ENCODE data around the gene OR1M1.

Gene OR1M1

GRCh38 chr19:9116547-9116946 is 29.7 kb downstream of the OR1M1 start:
- Histone ChIP-seq H3K9me3 (ENCODE audit: insufficient read depth, low read length) (no peaks in the 10 kb centered on the region), H3F3A (ENCODE audit: insufficient read depth) (no peaks in the 10 kb centered on the region), H3K9me2 (replicated peaks; ENCODE audit: insufficient read depth, low read length) (no peaks in the 10 kb centered on the region), H3K4me2 (ENCODE audit: low read depth, low read length, poor library complexity, severe bottlenecking) (no peak overlapping the region), H3K79me2 (ENCODE audit: insufficient read depth, low read length) (no peaks in the 10 kb centered on the region), H3K4me3 (ENCODE audit: insufficient read depth, low read length, poor library complexity, severe bottlenecking) (no peak overlapping the region), H4K20me1 (ENCODE audit: low read depth, low read length) (no peaks in the 10 kb centered on the region), H3K27ac (ENCODE audit: low read depth, low read length) (no peak overlapping the region), H2AFZ (ENCODE audit: low read depth, low read length, severe bottlenecking) (no peak overlapping the region), H3K9ac (ENCODE audit: low read length) (no peak overlapping the region), H3K27me3 (ENCODE audit: low read length) (no peaks in the 10 kb centered on the region), H3K36me3 (ENCODE audit: low read length) (no peaks in the 10 kb centered on the region)
- no peak for TF ChIP-seq EZH2phosphoT487 (conservative IDR thresholded peaks at IDR 0.05; ENCODE audit: low read length)
- no peak for TF ChIP-seq CTCF (IDR thresholded peaks at IDR 0.05; ENCODE audit: insufficient read depth, low read length, poor library complexity, severe bottlenecking)

GRCh38 chr19:9126900-9127405 is 40.1 kb downstream of the OR1M1 start, which contains the start of gene OR7G3:
Gene OR7G3, minus strand, starts transcription at chr19:9126950. Its CDS starts 0 bp downstream, at chr19:9126950.
- no peak within 1 kb of the TSS for H3K4me3 ChIP-seq (ENCODE audit: insufficient read depth, low read length, poor library complexity, severe bottlenecking)
- no peak within 1 kb of the TSS for H3K27ac ChIP-seq (ENCODE audit: low read depth, low read length)
- H3K4me2 ChIP-seq (ENCODE audit: low read depth, low read length, poor library complexity, severe bottlenecking), result no peak within 1 kb of the TSS
- H3K9ac ChIP-seq (ENCODE audit: low read length), result no peak within 1 kb of the TSS
- no peaks in the 10 kb centered on the region for H3K9me2 ChIP-seq (replicated peaks; ENCODE audit: insufficient read depth, low read length)
- no peaks in the 10 kb centered on the region for H3K79me2 ChIP-seq (ENCODE audit: insufficient read depth, low read length)
- TF ChIP-seq EZH2phosphoT487 (conservative IDR thresholded peaks at IDR 0.05; ENCODE audit: low read length), result no peak
- no peak for TF ChIP-seq CTCF (IDR thresholded peaks at IDR 0.05; ENCODE audit: insufficient read depth, low read length, poor library complexity, severe bottlenecking)
- H4K20me1 ChIP-seq (ENCODE audit: low read depth, low read length), result no peaks in the 10 kb centered on the region
- no peaks in the 10 kb centered on the region for H3K36me3 ChIP-seq (ENCODE audit: low read length)
- no peak within 1 kb of the TSS for H2AFZ ChIP-seq (ENCODE audit: low read depth, low read length, severe bottlenecking)
- no peaks in the 10 kb centered on the region for H3F3A ChIP-seq (ENCODE audit: insufficient read depth)
- no peaks in the 10 kb centered on the region for H3K27me3 ChIP-seq (ENCODE audit: low read length)
- H3K9me3 ChIP-seq (ENCODE audit: insufficient read depth, low read length), result no peaks in the 10 kb centered on the region

GRCh38 chr19:9128171-9128570 is 41.3 kb downstream of the OR1M1 start:
- H3K27me3 ChIP-seq (ENCODE audit: low read length), result no peaks in the 10 kb centered on the region

More at GRCh38 chr19:9128171-9128570, 41.3 kb downstream of the OR1M1 start:
- H3F3A ChIP-seq (ENCODE audit: insufficient read depth), result no peaks in the 10 kb centered on the region
- no peak overlapping the region for H3K27ac ChIP-seq (ENCODE audit: low read depth, low read length)
- no peaks in the 10 kb centered on the region for H3K9me2 ChIP-seq (replicated peaks; ENCODE audit: insufficient read depth, low read length)
- no peak overlapping the region for H2AFZ ChIP-seq (ENCODE audit: low read depth, low read length, severe bottlenecking)
- H4K20me1 ChIP-seq (ENCODE audit: low read depth, low read length), result no peaks in the 10 kb centered on the region
- H3K4me2 ChIP-seq (ENCODE audit: low read depth, low read length, poor library complexity, severe bottlenecking), result no peak overlapping the region
- no peaks in the 10 kb centered on the region for H3K79me2 ChIP-seq (ENCODE audit: insufficient read depth, low read length)
- H3K36me3 ChIP-seq (ENCODE audit: low read length), result no peaks in the 10 kb centered on the region
- no peak overlapping the region for H3K9ac ChIP-seq (ENCODE audit: low read length)
- no peak overlapping the region for H3K4me3 ChIP-seq (ENCODE audit: insufficient read depth, low read length, poor library complexity, severe bottlenecking)
- TF ChIP-seq EZH2phosphoT487 (conservative IDR thresholded peaks at IDR 0.05; ENCODE audit: low read length), result no peak
- no peak for TF ChIP-seq CTCF (IDR thresholded peaks at IDR 0.05; ENCODE audit: insufficient read depth, low read length, poor library complexity, severe bottlenecking)
- H3K9me3 ChIP-seq (ENCODE audit: insufficient read depth, low read length), result no peaks in the 10 kb centered on the region

All from SU-DHL-6 (cell line).